ENCODE data around the gene MYBBP1A. TPM values are rescaled to one million over a fixed set of nuclear protein-coding genes. Genes with fewer than 3 reads are reported as not detected.

Gene MYBBP1A
- total and polyA plus RNA-seq, 2 experiments from 2014 or later = 70.7 to 213 TPM

GRCh38 chr17:4544951-4545216, 10.3 kb downstream of the MYBBP1A start:
- H3K4me2 ChIP-seq = no peak overlapping the region
- no peak overlapping the region for H3K4me3 ChIP-seq
- no peaks in the 10 kb centered on the region for H3K9me3 Mint-ChIP-seq
- H3K79me2 ChIP-seq (replicated peaks; ENCODE audit: insufficient read depth) = no peaks in the 10 kb centered on the region
- no peaks in the 10 kb centered on the region for H3K9me2 ChIP-seq (ENCODE audit: insufficient read depth)
- H3K4me1 ChIP-seq (ENCODE audit: insufficient read depth) = no peaks in the 10 kb centered on the region
- TF ChIP-seq EZH2phosphoT487 (IDR thresholded peaks at IDR 0.05; ENCODE audit: unreplicated experiment) (no peak), POLR2AphosphoS5 (IDR thresholded peaks at IDR 0.05; ENCODE audit: low read depth) (no peak), EZH2 (IDR thresholded peaks at IDR 0.05; ENCODE audit: low read depth, unreplicated experiment) (no peak), CREB1 (CRISPR knock-in tag; IDR thresholded peaks at IDR 0.05; ENCODE audit: low read depth) (no peak), ZNF114 (CRISPR knock-in tag; IDR thresholded peaks at IDR 0.05) (no peak), REST (IDR thresholded peaks at IDR 0.05; ENCODE audit: unreplicated experiment) (no peak), CTCF (conservative IDR thresholded peaks at IDR 0.05; ENCODE audit: low read depth in 2 of 2) (no peak), JUNB (IDR thresholded peaks at IDR 0.05; ENCODE audit: unreplicated experiment) (no peak), ETS1 (IDR thresholded peaks at IDR 0.05) (no peak), ZNF331 (CRISPR knock-in tag; IDR thresholded peaks at IDR 0.05; ENCODE audit: low read depth) (no peak), ZNF462 (CRISPR knock-in tag; IDR thresholded peaks at IDR 0.05) (no peak), STAT1 (IDR thresholded peaks at IDR 0.05; ENCODE audit: unreplicated experiment) (no peak), NANOG (IDR thresholded peaks at IDR 0.05; ENCODE audit: borderline replicate concordance) (no peak)
- peaks cover 22% of the 10 kb centered on the region for H3K27me3 Mint-ChIP-seq (ENCODE audit: insufficient read depth, low read depth, poor library complexity)
- peaks cover 83% of the 10 kb centered on the region for H3K36me3 Mint-ChIP-seq (ENCODE audit: low read depth)
- H3K4me1 Mint-ChIP-seq = 0 out of 3 replicates have a peak, but pooled peaks cover 3% of the 10 kb centered on the region
- peaks cover 9% of the 10 kb centered on the region for H3K36me3 ChIP-seq (ENCODE audit: insufficient read depth)
- peaks cover 27% of the 10 kb centered on the region for H4K20me1 ChIP-seq (replicated peaks; ENCODE audit: insufficient read depth)
- H3K27ac ChIP-seq (ENCODE audit: low read depth) = no peak overlapping the region
- H3K27ac Mint-ChIP-seq = no peak overlapping the region
- H3K27me3 ChIP-seq (ENCODE audit: insufficient read depth) = no peaks in the 10 kb centered on the region
- 0 out of 2 replicates have a peak, but pooled peaks cover 2% of the 10 kb centered on the region for H3F3A ChIP-seq (replicated peaks; ENCODE audit: low read depth)
- DNase-seq (ENCODE audit: low spot score) (no peak), ATAC-seq (no peak)
- no peak overlapping the region for H2AFZ ChIP-seq
- H3K4me3 Mint-ChIP-seq = no peak overlapping the region
